HEK293T (cell line): ENCODE data around the gene SWI5.

ENCODE experiments used
- CTCF ChIA-PET: fragments of 350-600 bp; formaldehyde crosslinking; extraction: SDS; loops from one replicate; lab custom pipeline; 2021; ENCODE audit warnings: antibody characterized with exemption, inconsistent platforms; lab: Yijun Ruan, JAX
- POLR2A ChIA-PET: fragments of 350-600 bp; formaldehyde crosslinking; extraction: SDS; loops from one replicate; lab custom pipeline; 2020; ENCODE audit warnings: antibody characterized with exemption, inconsistent platforms; lab: Yijun Ruan, JAX
- DNase-seq: peaks from one replicate; pipeline ENCODE4 v3.0.0; 2012; ENCODE audit warnings: mixed read lengths; ENCODE audit errors: extremely low spot score
- ARNT ChIP-seq: fragments of 450-650 bp; IDR thresholded peaks from 2 replicates; pipeline ENCODE4 v1.6.1; 2017; ENCODE audit warnings: mild to moderate bottlenecking
- BHLHE40 ChIP-seq: fragments of 450-650 bp; IDR thresholded peaks from 2 replicates; pipeline ENCODE4 v1.6.1; 2016; ENCODE audit warnings: mild to moderate bottlenecking, moderate library complexity, borderline replicate concordance
- CTBP1 ChIP-seq: fragments of 450-650 bp; IDR thresholded peaks from 2 replicates; pipeline ENCODE4 v1.6.1; 2016; ENCODE audit warnings: borderline replicate concordance
- ELF4 ChIP-seq: fragments of 450-650 bp; IDR thresholded peaks from 2 replicates; pipeline ENCODE4 v1.6.1; 2017; ENCODE audit warnings: antibody characterized with exemption
- FOXA1 ChIP-seq: fragments of 450-650 bp; IDR thresholded peaks from 2 replicates; pipeline ENCODE4 v1.6.1; 2016; ENCODE audit warnings: mild to moderate bottlenecking
- FOXK2 ChIP-seq: fragments of 450-650 bp; IDR thresholded peaks from 2 replicates; pipeline ENCODE4 v1.6.1; 2016; ENCODE audit warnings: mild to moderate bottlenecking
- FOXM1 ChIP-seq: fragments of 450-650 bp; IDR thresholded peaks from 2 replicates; pipeline ENCODE4 v1.6.1; 2017; ENCODE audit warnings: mild to moderate bottlenecking, borderline replicate concordance
- HDGF ChIP-seq: fragments of 450-650 bp; IDR thresholded peaks from 2 replicates; pipeline ENCODE4 v1.6.1; 2017; ENCODE audit warnings: antibody characterized with exemption, borderline replicate concordance
- L3MBTL2 ChIP-seq: fragments of 450-650 bp; conservative IDR thresholded peaks from 2 replicates; pipeline ENCODE4 v1.6.1; 2016; ENCODE audit warnings: mild to moderate bottlenecking
- LEF1 ChIP-seq: fragments of 450-650 bp; IDR thresholded peaks from 2 replicates; pipeline ENCODE4 v1.6.1; 2017; ENCODE audit warnings: mild to moderate bottlenecking, borderline replicate concordance
- NFRKB ChIP-seq: fragments of 450-650 bp; IDR thresholded peaks from 2 replicates; pipeline ENCODE4 v1.6.1; 2016; ENCODE audit warnings: mild to moderate bottlenecking, moderate library complexity
- SP1 ChIP-seq: fragments of 450-650 bp; IDR thresholded peaks from 2 replicates; pipeline ENCODE4 v1.6.1; 2017
- SUZ12 ChIP-seq: fragments of 450-650 bp; IDR thresholded peaks from 2 replicates; pipeline ENCODE4 v1.6.1; 2016; ENCODE audit warnings: mild to moderate bottlenecking
- TARDBP ChIP-seq: fragments of 450-650 bp; IDR thresholded peaks from 2 replicates; pipeline ENCODE4 v1.6.1; 2016
- ZNF384 ChIP-seq: fragments of 450-650 bp; IDR thresholded peaks from 2 replicates; pipeline ENCODE4 v1.6.1; 2016
- TF ChIP-seq, protein P1 (sequence below): fragments of 450-650 bp; IDR thresholded peaks from 2 replicates; pipeline ENCODE4 v1.6.1; 2016

SWI5 gene

DNA sequence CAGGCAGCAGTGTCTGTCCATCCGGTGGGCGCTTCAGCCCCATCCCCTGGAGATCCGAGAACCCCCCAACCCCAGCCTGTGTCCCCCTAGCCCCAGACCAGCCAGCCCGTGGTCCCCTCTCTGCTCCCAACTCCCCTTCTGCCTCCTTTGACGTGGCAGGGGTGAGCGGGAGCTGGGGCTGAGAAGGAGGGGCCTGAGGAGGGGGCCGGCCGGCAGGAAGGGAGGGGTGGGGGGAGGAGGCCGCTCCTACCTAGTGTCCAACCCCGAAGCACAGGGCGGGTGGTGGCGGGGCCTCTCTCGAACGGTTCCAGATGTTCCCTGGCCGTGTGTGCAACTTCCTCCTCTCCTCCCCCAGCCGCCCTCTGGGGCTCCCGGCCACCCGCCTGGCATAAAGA, 31.2 kb upstream of the SWI5 start:
- POLR2A ChIA-PET, result no interaction called here
- DNase-seq, result no peak
- no peak for TF ChIP-seq LEF1
- TF ChIP-seq NFRKB, result no peak
- TF ChIP-seq SUZ12, result no peak
- TF ChIP-seq ELF4, result no peak
- no peak for TF ChIP-seq ARNT
- no peak for TF ChIP-seq ZNF384
- no peak for TF ChIP-seq L3MBTL2
- no peak for TF ChIP-seq TARDBP
- TF ChIP-seq FOXK2, result no peak
- TF ChIP-seq CTBP1, result no peak
- TF ChIP-seq, protein P1, sequence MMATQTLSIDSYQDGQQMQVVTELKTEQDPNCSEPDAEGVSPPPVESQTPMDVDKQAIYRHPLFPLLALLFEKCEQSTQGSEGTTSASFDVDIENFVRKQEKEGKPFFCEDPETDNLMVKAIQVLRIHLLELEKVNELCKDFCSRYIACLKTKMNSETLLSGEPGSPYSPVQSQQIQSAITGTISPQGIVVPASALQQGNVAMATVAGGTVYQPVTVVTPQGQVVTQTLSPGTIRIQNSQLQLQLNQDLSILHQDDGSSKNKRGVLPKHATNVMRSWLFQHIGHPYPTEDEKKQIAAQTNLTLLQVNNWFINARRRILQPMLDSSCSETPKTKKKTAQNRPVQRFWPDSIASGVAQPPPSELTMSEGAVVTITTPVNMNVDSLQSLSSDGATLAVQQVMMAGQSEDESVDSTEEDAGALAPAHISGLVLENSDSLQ, result no peak
- TF ChIP-seq HDGF, result no peak
- TF ChIP-seq SP1, result no peak
- CTCF ChIA-PET, result no interaction called here

DNA sequence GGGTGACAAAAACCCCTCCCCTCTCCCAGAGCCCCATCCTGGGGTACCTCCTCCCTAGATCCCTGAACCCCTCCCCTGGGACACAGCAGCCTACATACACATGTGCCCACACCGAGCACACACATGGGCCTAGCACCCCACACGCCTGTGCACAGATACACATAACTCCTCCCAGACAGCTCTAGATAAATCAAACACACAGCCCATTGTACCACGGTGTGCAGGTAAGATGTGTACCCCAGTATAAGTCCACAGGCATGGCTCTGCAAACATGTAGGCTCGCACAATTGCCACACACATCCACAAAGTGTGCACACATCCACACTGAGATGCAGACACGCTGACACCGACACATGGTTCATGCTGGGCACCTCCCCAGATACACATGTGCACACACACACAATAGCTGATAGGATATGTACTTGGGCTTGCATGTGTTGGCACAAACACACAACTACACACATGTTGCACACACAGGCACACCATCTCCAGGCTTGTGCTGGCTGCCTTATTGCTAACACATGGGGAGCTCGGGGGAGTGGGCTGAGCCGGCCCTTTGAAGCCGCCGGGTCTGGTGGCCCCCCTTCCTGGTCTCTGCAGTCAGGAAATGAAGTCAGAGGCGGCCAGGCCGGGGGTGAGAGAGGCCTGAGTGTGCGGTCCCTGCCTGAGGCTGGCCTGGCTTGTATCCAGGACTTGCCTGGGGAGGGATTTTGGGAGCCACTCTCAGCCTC, 30.5 kb upstream of the SWI5 start:
- DNase-seq, result no peak
- no peak for TF ChIP-seq TARDBP
- no peak for TF ChIP-seq L3MBTL2
- TF ChIP-seq FOXM1, result no peak
- no peak for TF ChIP-seq FOXA1
- TF ChIP-seq, protein P1, result no peak
- no peak for TF ChIP-seq ARNT
- no peak for TF ChIP-seq BHLHE40
- TF ChIP-seq SP1, result no peak
- no peak for TF ChIP-seq SUZ12
- no peak for TF ChIP-seq LEF1
- TF ChIP-seq FOXK2, result no peak
- no peak for TF ChIP-seq ELF4
- TF ChIP-seq CTBP1, result no peak
- TF ChIP-seq HDGF, result no peak
- no peak for TF ChIP-seq ZNF384
- ChIA-PET CTCF (no interaction called here), POLR2A (interaction anchor here (0.9 kb wide), 1 partner anchor 30 kb away, joined by 3 read pairs; the partner anchor contains the start of genes GOLGA2 and SWI5)

DNA sequence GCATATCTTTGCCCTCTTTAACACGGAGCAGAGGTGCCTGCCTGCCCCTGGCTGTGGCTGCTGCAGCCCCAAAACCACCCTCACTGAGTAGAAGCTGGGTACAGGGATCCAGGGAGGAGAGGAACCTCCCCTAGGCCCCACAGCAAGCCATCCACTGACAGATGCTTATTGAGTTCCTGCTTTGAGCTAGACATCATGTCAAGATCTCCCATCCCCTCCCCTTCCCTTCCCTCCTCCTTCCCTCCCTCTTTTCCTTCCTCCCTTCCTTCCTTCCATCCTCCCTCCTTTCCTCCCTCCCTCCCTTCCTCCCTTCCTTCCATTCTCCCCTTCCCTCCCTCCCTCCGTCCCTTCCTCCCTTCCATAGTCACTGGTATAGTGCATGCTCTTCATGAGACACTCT, 29.6 kb upstream of the SWI5 start:
- POLR2A ChIA-PET, result interaction anchor here (0.9 kb wide), 1 partner anchor 29 kb away, joined by 3 read pairs; the partner anchor contains the start of genes GOLGA2 and SWI5
- CTCF ChIA-PET, result interaction anchor here (1.0 to 1.5 kb wide), 2 partner anchors 9 to 12 kb away, joined by 3 to 5 read pairs; no protein-coding TSS in a partner anchor
- no peak for DNase-seq
- TF ChIP-seq ELF4, result no peak
- no peak for TF ChIP-seq ZNF384
- no peak for TF ChIP-seq HDGF
- no peak for TF ChIP-seq NFRKB
- no peak for TF ChIP-seq BHLHE40
- no peak for TF ChIP-seq SUZ12
- TF ChIP-seq SP1, result no peak
- TF ChIP-seq, protein P1, result no peak
- TF ChIP-seq ARNT, result no peak
- TF ChIP-seq LEF1, result no peak
- TF ChIP-seq FOXK2, result no peak

DNA sequence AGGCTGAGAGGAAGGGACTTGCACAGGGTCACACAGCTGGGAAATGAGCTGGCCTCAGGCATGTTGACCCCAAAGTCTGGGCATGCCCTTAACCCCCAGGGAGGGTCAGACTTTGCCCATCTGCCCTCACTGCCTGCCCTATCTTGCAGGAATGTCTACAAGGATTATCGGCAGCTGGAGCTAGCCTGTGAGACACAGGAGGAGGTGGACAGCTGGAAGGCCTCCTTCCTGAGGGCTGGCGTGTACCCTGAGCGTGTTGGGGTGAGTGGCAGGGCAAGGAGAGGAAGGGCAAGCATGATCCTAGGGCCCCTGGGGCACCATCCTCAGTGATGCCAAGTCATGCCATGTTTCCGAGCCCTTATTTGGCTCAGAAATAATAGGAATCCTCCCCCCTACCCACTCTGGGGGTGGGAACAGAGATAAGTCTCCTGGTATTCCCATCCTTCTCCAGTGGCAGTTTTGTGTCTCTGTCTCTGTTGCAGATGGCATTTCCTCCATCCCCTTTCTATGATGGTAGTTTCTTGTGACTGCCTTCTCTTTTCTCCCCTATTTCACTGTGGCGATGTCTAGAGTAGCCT, 28.8 kb upstream of the SWI5 start:
- CTCF ChIA-PET, result interaction anchor here (1.5 kb wide), 1 partner anchor 8 kb away, joined by 5 read pairs; no protein-coding TSS in a partner anchor
- TF ChIP-seq, protein P1, result no peak
- no peak for TF ChIP-seq LEF1
- no peak for TF ChIP-seq FOXK2
- no peak for TF ChIP-seq FOXA1
- no peak for TF ChIP-seq FOXM1
- no peak for TF ChIP-seq HDGF
- TF ChIP-seq ELF4, result no peak
- no peak for TF ChIP-seq ARNT
- TF ChIP-seq L3MBTL2, result no peak
- no peak for TF ChIP-seq NFRKB
- no peak for TF ChIP-seq ZNF384
- TF ChIP-seq TARDBP, result no peak
- no peak for TF ChIP-seq CTBP1
- no peak for TF ChIP-seq SUZ12
- DNase-seq, result no peak
- POLR2A ChIA-PET, result no interaction called here

DNA sequence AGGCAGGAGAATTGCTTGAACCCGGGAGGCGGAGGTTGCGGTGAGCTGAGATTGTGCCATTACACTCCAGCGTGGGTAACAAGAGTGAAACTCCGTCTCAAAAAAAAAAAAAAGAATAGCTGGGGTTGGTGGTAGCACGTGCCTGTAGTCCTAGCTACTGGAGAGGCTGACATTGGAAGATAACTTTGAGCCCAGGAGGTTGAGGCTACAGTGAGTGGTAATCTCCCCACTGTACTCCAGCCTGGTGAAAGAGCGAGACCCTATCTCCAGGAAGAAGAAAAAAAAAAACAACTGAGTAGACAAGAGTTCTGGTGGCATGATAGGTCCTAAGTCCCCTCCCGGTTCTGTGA, 26.5 kb upstream of the SWI5 start:
- ChIA-PET CTCF (interaction anchor here (0.6 to 0.7 kb wide), 2 partner anchors 46 to 386 kb away, joined by 3 to 4 read pairs; no protein-coding TSS in a partner anchor), POLR2A (no interaction called here)
- TF ChIP-seq FOXK2 (no peak), BHLHE40 (no peak), NFRKB (no peak), ARNT (no peak), TARDBP (no peak), CTBP1 (no peak)
- TF ChIP-seq, protein P1, result no peak
- DNase-seq, result no peak
